Dedifferentiated amniotic fluid mesenchymal stem cell (primary cell): ENCODE results near the gene ETS1.

Source experiments
- DNase-seq: peaks from one replicate; pipeline ENCODE4 v3.0.0-alpha.2; 2016; ENCODE audit errors: extremely low spot score

Gene ETS1

DNA sequence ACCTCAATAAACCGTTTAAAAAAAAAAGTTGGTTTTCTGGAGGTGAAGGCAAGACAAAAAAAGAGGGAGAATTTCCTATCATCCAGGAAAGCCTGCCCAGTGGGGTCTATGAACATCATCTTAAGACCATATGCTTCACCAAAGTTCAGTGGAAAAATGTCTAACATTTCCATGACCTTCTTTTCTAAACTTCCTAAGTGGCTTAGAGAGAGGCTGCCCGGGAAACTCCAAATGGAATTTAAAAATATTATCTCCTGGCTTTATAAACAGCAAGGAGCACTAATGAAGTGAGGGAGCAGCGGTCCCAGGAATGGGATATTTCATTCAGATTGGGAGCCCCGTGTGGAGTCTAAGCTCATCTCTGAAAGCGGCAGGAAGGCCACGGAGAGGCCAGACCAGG is 46.9 kb downstream of the ETS1 start:
- DNase-seq: no peak

- DNase-seq: no peak
Observed at GRCh38 chr11:128536506-128536905, 50.9 kb downstream of the ETS1 start.

DNA sequence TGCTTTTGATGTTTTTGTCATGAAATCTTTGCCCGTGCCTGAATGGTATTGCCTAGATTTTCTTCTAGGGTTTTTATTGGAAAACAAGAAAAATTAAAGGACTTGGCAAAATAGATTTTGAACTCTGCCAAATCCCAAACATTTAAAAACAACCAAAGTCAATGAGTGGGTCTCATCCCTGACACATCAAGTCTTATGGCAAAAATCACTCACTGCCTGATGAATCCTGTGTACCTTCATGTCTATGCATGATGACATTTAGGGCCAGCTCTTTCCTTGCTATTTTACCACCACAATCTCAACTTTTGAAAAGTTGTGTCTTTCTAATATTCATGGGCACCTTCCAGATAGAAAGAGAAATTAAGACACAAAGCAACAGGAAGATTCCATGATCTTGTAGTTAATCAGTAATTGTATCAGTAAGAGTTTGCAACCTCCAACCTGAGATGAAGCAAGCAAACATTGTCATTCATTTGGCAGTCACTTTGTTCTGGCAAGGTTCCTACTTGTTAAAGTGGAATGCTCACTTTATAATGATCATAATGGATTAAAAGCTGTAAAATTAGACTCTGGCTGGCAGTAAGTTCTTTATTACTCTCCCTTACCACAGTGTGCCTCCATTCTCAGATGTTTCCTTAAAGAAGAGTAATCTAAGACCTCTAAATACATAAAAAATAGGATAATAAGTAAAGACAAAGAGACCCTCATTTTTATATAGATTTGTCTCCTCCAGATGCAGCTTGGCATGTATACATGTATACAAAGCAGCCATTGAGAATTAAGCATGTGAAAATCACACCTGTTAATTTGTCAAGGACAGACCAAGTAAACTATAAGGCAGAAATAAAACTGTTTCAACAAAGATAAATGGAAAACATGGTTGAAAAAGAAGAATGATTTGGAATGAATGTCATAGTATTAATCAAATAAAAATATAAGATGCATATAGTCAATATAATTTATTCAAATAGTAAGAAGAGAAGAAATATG is 51.6 kb downstream of the ETS1 start:
- DNase-seq: no peak

- DNase-seq: no peak
Observed at GRCh38 chr11:128533472-128533871, 53.9 kb downstream of the ETS1 start.

- DNase-seq: no peak
Observed at GRCh38 chr11:128532572-128533091, 54.7 kb downstream of the ETS1 start.

DNA sequence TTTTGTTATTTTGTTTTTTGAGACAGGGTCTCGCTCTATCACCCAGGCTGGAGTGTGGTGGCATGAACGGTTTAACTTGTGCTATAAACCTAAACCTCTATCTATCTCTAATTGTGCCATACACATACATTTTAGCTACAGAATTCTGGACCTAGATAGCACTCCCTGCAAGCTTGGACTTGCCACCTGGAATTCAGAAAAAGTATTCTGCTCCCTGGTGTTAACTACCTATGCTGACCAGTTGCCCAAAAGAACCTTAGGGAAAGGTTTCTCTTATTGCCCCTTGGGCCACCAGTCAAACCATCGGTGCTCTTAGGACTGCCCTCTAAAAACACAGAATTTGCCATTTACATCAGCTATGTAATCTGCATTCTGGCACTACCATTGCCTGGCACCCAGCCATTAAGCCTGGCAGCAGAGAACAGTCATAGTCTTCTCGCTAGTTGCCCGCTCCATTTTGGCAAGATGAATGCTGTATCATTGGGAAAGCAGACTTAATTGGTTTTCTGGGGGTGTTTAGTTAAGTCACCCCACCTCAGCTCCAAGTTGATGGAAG is 55.3 kb downstream of the ETS1 start:
- DNase-seq: no peak

GRCh38 chr11:128531588-128531987 is 55.8 kb downstream of the ETS1 start:
- no peak for DNase-seq

DNA sequence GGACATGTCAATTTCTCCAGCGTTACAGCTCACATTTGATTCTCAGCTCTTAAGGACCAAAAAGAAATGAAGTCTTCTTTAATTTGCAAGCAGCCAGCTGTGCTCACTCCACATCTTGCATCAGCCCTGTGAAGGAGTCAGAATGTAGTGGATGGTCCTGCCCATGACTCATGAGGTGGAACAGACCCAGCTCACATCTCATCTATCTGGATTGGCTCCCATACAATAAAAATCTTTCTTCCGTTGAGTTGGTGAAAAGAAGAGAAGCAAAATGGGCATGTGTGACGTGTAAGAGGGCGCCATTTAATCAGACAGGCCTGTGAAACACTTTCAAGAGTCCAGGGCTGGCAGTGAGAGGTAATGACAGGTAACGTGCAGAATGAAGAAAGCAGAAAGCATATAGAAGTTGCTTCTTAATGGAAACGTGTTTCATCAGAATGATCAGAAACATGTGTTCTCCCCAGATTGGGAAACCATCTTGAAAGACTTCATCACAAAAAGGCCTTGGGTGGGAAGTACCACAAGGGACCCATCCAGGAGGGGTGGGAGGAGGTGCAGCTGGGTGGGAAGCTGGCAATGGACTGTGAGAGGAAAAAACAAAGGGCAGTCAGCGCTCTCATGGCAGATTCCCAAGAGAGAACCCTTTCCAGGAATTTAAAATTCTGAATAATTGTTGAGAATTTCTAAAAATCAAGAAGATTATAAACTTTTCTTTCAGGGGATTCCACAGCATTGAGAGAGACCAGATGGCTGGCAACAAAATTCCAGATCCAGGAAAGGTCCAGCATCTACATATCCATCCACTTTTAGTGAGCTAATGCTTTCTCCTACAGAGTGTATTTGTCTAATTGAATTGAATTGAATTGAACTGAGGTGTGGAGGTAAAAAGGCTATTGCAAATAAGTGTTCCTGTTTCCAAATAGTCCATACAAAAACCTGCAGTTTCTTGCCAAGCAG is 57.0 kb downstream of the ETS1 start:
- DNase-seq: peak; percentile 94

- DNase-seq: no peak
Observed at GRCh38 chr11:128528294-128528693, 59.1 kb downstream of the ETS1 start.

GRCh38 chr11:128527046-128527445 is 60.3 kb downstream of the ETS1 start:
- DNase-seq: no peak

DNA sequence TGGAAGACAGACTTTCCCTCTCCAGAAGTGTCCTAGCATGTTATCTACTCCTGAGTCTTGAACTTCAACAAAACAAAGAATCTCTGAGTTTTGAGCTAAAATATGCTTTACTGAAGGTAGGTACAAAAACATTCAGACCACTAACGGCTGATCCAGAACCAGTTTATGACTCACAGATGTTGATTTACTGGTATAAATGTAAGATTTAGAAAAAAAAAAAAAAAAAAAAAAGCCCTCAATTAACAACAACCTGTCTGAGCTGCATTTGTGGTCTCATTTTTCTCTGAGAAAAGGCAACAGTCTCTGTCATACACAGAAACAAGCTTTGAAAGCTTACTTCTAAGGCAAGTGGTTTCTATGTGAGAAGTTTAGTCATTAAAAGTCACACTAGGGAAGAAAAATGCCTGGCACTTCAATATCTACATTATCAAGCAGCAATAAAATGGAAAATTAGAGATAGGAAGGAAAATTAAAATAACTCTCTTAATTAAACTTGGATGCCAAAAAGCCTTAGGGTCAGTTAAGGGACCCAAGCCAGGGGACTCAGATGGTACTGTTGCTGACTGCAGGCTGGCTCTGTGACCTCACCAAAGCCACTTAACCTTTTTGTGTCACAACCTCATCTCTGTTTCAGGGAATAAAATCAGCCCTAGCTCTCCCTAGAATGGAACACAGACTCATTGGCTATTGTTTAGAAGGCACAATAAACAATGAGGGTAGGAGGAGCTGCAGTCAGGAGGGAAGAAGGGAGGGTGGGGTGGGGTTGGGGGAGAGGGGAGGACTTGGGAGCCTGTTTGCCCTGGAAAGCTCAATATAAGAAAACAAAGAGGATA is 61.7 kb downstream of the ETS1 start:
- no peak for DNase-seq

- DNase-seq: no peak
Observed at GRCh38 chr11:128524172-128524571, 63.2 kb downstream of the ETS1 start.

DNA sequence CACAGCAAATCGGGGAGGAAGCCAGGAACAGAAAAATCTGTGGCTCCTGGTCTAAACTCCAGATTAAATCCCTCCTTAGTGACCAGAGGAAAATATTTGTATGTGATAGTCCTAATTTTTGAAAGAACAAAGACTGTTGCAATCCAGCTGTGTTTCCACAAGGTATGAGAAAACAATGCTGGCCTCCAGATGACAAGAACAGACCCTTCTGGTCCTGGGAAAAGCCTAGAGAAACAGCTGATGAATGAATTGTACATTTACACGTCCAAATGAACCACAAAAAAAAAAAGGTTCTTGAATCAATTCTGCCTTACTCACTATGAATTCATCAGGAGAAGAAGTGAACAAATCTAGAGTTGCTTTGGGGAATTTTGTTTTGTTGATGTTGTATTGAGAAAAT is 63.7 kb downstream of the ETS1 start:
- no peak for DNase-seq

DNA sequence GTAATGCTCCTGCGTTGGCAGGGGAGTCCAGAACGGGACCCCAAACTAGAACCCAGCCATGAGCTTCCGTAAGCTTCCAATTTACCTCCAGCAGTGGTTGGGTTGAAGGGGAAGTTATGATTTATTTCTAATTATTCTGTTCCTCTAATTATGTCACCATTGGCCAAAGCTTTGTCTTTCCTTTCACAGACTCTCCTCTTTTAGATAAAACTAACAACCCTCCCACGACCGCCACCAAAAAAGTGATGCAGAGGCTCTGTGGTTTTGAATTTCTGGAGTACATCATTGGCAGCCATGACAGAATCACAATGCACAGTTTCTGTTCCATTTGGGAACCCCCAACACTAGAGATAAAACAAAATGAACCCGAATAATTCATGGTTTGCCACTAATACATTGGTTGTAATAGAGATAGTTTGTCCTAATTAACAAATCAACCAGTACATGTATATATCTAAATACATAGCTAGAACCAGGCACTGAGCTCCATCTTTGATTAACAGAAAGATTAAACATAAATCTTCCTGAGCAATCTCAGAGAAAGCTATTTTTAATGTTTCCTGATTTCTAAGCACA is 64.3 kb downstream of the ETS1 start:
- no peak for DNase-seq

GRCh38 chr11:128522055-128522942 is 65.1 kb downstream of the ETS1 start:
- DNase-seq: peak; percentile 99

DNA sequence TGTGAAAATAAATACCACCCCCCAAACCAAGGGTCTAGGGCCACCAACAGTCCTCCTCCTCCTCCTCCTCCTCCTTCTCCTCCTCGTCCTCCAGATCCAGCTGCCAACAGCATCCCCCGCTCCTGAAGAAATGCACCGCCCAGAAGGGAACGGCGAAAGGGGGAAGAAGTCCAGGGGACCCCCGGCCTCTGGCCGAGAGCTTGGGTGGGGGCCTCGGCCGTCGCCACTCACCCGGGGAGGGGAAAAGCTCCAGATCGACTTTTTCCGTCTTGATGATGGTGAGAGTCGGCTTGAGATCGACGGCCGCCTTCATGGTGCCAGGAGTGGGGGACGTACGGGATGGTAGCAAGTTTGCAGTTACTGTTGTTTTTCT is 65.7 kb downstream of the ETS1 start:
- no peak for DNase-seq

DNA sequence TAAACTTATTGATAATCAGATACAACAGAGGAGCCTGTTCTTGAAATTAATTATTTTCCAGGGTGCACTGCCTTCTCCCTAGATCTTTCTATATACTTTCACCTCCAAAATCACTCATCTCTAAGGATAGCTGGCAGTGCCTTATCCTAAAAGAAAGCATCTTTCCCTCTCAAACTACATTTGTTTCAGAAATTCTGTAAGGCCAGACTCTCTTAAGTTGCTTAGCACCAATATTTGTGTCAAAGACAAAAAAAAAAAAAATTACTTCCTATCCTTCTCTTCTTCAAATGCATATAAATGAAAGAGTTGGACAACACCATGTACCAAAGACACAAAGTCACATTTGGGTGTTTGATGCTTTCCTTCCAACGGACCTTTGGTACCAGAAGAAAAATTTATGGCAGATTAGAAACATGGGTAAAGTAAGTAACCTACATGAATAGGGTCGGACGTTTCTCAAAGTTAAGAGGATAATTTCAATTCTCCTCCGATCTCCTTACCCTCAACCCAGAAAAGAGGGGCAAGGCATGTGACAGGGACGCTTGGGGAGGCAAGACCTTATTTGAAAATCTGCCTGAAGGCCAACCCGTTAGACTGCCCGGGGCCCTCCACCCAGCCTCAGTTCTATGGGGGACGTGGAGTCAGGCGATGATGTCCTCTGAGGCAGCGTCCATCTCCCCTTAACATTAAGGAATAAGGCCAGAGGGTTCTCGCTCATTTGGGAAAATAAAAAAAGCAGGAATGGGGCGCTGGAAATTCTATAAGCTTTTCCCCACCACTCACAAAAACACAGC is 66.3 kb downstream of the ETS1 start:
- DNase-seq: no peak

GRCh38 chr11:128520206-128520887 is 67.0 kb downstream of the ETS1 start:
- no peak for DNase-seq
